ENCODE measurements around the gene ICOSLG.

DNA sequence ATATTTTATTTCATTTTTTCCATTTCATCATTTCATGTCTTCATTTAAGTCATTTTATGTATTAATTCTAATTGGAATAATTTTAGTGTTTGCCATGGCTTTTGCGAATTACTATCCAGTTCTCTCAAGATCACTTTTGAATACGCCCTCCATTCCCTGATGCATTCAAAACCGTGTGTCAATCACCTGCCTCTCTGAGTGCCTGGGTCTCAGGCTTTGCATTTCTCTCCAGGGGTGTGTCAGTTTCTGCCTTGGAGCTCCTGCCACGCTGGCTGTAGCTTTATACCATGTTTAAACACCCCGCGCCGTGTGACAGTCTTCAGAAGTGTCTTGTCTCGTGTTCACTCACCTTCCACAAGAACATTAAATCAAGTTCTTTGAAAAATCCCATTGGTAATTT, 28.3 kb upstream of the ICOSLG start:
- TF ChIP-seq TAF1 (IDR thresholded peaks at IDR 0.05; ENCODE audit: borderline replicate concordance, low read depth, low read length) = no peak
- no peak for TF ChIP-seq POLR2A (IDR thresholded peaks at IDR 0.05; ENCODE audit: low read depth, low read length)
- TF ChIP-seq POLR2AphosphoS5 (IDR thresholded peaks at IDR 0.05; ENCODE audit: low read depth, low read length) = no peak

Measured in GM12892 (cell line).